ENCODE data around the gene DNAAF9.
"Not testable (repeated sequence)": the region's sequence is repeated elsewhere in the genome, so short reads cannot be mapped to it uniquely, and the experiment has no call there.

The DNAAF9 gene

GRCh38 chr20:3407040-3407770 lies at the start of gene DNAAF9:
Gene DNAAF9 (minus strand): TSS chr20:3407669. CDS start chr20:3407557, 112 bp downstream.
- peak; percentile 33 for DNase-seq (ENCODE audit: low spot score)

GRCh38 chr20:3456648-3457047 lies 49.2 kb upstream of the DNAAF9 start:
- DNase-seq (ENCODE audit: low spot score): no peak

- DNase-seq (ENCODE audit: low spot score): no peak
These were observed 47.4 kb upstream of the DNAAF9 start for GRCh38 chr20:3454831-3455230.

- no peak for DNase-seq (ENCODE audit: low spot score)
These were observed 45.2 kb upstream of the DNAAF9 start for GRCh38 chr20:3452690-3453089.

- DNase-seq (ENCODE audit: low spot score): no peak
These were observed 44.7 kb upstream of the DNAAF9 start for GRCh38 chr20:3452136-3452535.

- no peak for DNase-seq (ENCODE audit: low spot score)
These were observed 41.9 kb upstream of the DNAAF9 start for GRCh38 chr20:3449319-3449718.

GRCh38 chr20:3447321-3447720 lies 39.9 kb upstream of the DNAAF9 start:
- DNase-seq (ENCODE audit: low spot score): no peak

- DNase-seq (ENCODE audit: low spot score): no peak
These were observed 39.3 kb upstream of the DNAAF9 start for GRCh38 chr20:3446779-3447178.

- no peak for DNase-seq (ENCODE audit: low spot score)
These were observed 29.6 kb upstream of the DNAAF9 start for GRCh38 chr20:3436864-3437574.

- DNase-seq (ENCODE audit: low spot score): no peak
These were observed 26.8 kb upstream of the DNAAF9 start for GRCh38 chr20:3434232-3434631.

GRCh38 chr20:3433744-3434143 lies 26.3 kb upstream of the DNAAF9 start:
- DNase-seq (ENCODE audit: low spot score): no peak

- DNase-seq (ENCODE audit: low spot score): no peak
These were observed 25.4 kb upstream of the DNAAF9 start for GRCh38 chr20:3432844-3433243.

GRCh38 chr20:3431109-3431508 lies 23.6 kb upstream of the DNAAF9 start:
- no peak for DNase-seq (ENCODE audit: low spot score)

- DNase-seq (ENCODE audit: low spot score): no peak
These were observed 23.1 kb upstream of the DNAAF9 start for GRCh38 chr20:3430376-3431069.

GRCh38 chr20:3426766-3427165 lies 19.3 kb upstream of the DNAAF9 start:
- not testable (repeated sequence) for DNase-seq (ENCODE audit: low spot score)

- DNase-seq (ENCODE audit: low spot score): no peak
These were observed 15.7 kb upstream of the DNAAF9 start for GRCh38 chr20:3423126-3423525.

- DNase-seq (ENCODE audit: low spot score): no peak
These were observed 14.5 kb upstream of the DNAAF9 start for GRCh38 chr20:3421985-3422384.

- peak; percentile 89 for DNase-seq (ENCODE audit: low spot score)
These were observed 12.8 kb upstream of the DNAAF9 start for GRCh38 chr20:3420211-3420707.

- not testable (repeated sequence) for DNase-seq (ENCODE audit: low spot score)
These were observed 10.7 kb upstream of the DNAAF9 start for GRCh38 chr20:3418161-3418560.

GRCh38 chr20:3414122-3414521 lies 6.7 kb upstream of the DNAAF9 start:
- DNase-seq (ENCODE audit: low spot score): no peak

- no peak for DNase-seq (ENCODE audit: low spot score)
These were observed 6.0 kb upstream of the DNAAF9 start for GRCh38 chr20:3413393-3413889.

GRCh38 chr20:3412600-3413392 lies 5.3 kb upstream of the DNAAF9 start:
- no peak for DNase-seq (ENCODE audit: low spot score)
